ENCODE data around the gene IRF2BPL. TPM values are rescaled to one million over a fixed set of nuclear protein-coding genes. Genes with fewer than 3 reads are reported as not detected.

The IRF2BPL gene
- total RNA-seq, 1 experiment from 2014 or later, result 113 TPM

GRCh38 chr14:77052281-77053044, 24.0 kb upstream of the IRF2BPL start:
- no peak overlapping the region for H2AFZ ChIP-seq (ENCODE audit: low read length)
- H3K36me3 ChIP-seq (ENCODE audit: low read depth, low read length), result peaks cover 5% of the 10 kb centered on the region; the same call in 1 of the 2 replicates
- no peaks in the 10 kb centered on the region for H4K20me1 ChIP-seq (ENCODE audit: low read length)
- BruUV-seq (replicated peaks), result no TSS peak
- ChIA-PET CTCF (no interaction called here), POLR2A (ENCODE audit: unreplicated experiment) (no interaction called here)
- peak; percentile 36 for DNase-seq
- H3F3A ChIP-seq (ENCODE audit: low read length, unreplicated experiment), result no peaks in the 10 kb centered on the region
- H3K4me1 ChIP-seq (ENCODE audit: insufficient read depth, low read length), result no peaks in the 10 kb centered on the region
- no peak for TF ChIP-seq EZH2 (IDR thresholded peaks at IDR 0.05; ENCODE audit: low read length, unreplicated experiment)
- no peak for TF ChIP-seq EZH2phosphoT487 (IDR thresholded peaks at IDR 0.05; ENCODE audit: borderline replicate concordance, low read length)
- no peak for TF ChIP-seq CTCF (conservative IDR thresholded peaks at IDR 0.05; ENCODE audit: low read depth, low read length)
- no peaks in the 10 kb centered on the region for H3K27me3 ChIP-seq (ENCODE audit: low read length)
- no peak overlapping the region for H3K4me2 ChIP-seq (ENCODE audit: low read length)
- no peaks in the 10 kb centered on the region for H3K79me2 ChIP-seq (ENCODE audit: low read length)
- no peaks in the 10 kb centered on the region for H3K9me2 ChIP-seq (replicated peaks; ENCODE audit: low read length)
- no peak overlapping the region for H3K4me3 ChIP-seq (ENCODE audit: low read length)
- H3K27ac ChIP-seq (ENCODE audit: low read length), result no peak overlapping the region
- intact Hi-C loops (cut with micrococcal nuclease), result no loop called here
- peak; percentile 74 for ATAC-seq
- no peak overlapping the region for H3K9ac ChIP-seq (ENCODE audit: low read length)
- 0 out of 2 replicates have a peak, but pooled peaks cover 5% of the 10 kb centered on the region for H3K9me3 ChIP-seq (ENCODE audit: low read length)

- no peak overlapping the region for H2AFZ ChIP-seq (ENCODE audit: low read length)
- POLR2A ChIA-PET (ENCODE audit: unreplicated experiment), result no interaction called here
These were observed 22.6 kb upstream of the IRF2BPL start for GRCh38 chr14:77051116-77051515.

More at GRCh38 chr14:77051116-77051515, 22.6 kb upstream of the IRF2BPL start:
- no peak overlapping the region for H3K4me2 ChIP-seq (ENCODE audit: low read length)
- CTCF ChIA-PET, result no interaction called here
- intact Hi-C loops (cut with micrococcal nuclease), result no loop called here
- H3K27me3 ChIP-seq (ENCODE audit: low read length), result no peaks in the 10 kb centered on the region
- peaks cover 9% of the 10 kb centered on the region for H3K4me1 ChIP-seq (ENCODE audit: insufficient read depth, low read length)
- no peaks in the 10 kb centered on the region for H4K20me1 ChIP-seq (ENCODE audit: low read length)
- H3F3A ChIP-seq (ENCODE audit: low read length, unreplicated experiment), result no peaks in the 10 kb centered on the region
- BruUV-seq (replicated peaks), result no TSS peak
- H3K9me2 ChIP-seq (replicated peaks; ENCODE audit: low read length), result no peaks in the 10 kb centered on the region
- no peaks in the 10 kb centered on the region for H3K79me2 ChIP-seq (ENCODE audit: low read length)
- H3K9me3 ChIP-seq (ENCODE audit: low read length), result 0 out of 2 replicates have a peak, but pooled peaks cover 3% of the 10 kb centered on the region
- H3K9ac ChIP-seq (ENCODE audit: low read length), result no peak overlapping the region
- TF ChIP-seq EZH2phosphoT487 (IDR thresholded peaks at IDR 0.05; ENCODE audit: borderline replicate concordance, low read length) (no peak), CTCF (conservative IDR thresholded peaks at IDR 0.05; ENCODE audit: low read depth, low read length) (no peak), EZH2 (IDR thresholded peaks at IDR 0.05; ENCODE audit: low read length, unreplicated experiment) (no peak)
- no peak for ATAC-seq
- no peak for DNase-seq
- no peak overlapping the region for H3K27ac ChIP-seq (ENCODE audit: low read length)
- H3K4me3 ChIP-seq (ENCODE audit: low read length), result no peak overlapping the region
- H3K36me3 ChIP-seq (ENCODE audit: low read depth, low read length), result peaks cover 3% of the 10 kb centered on the region; the same call in 1 of the 2 replicates

Measured in PC-3 (cell line).